GM18951 (cell line): ENCODE data around the gene CHID1.
A peak's percentile ranks its signal among the peaks of the same experiment; 100 is the strongest.

Experiments used
- POLR2A ChIP-seq: IDR thresholded peaks from 4 replicates; pipeline ENCODE4 v1.6.1; 2011; ENCODE audit warnings: mild to moderate bottlenecking; ENCODE audit not compliant: insufficient read length, insufficient read depth; ENCODE audit errors: extremely low read depth
- in situ Hi-C: fragments of 300-500 bp; cut with MboI; formaldehyde crosslinking; loops from one replicate; pipeline ENCODE4 v1.12.0; 2022; ENCODE audit warnings: low sequenced_read_pairs, mixed read lengths, inconsistent platforms; ENCODE audit not compliant: unreplicated experiment

Gene CHID1

DNA sequence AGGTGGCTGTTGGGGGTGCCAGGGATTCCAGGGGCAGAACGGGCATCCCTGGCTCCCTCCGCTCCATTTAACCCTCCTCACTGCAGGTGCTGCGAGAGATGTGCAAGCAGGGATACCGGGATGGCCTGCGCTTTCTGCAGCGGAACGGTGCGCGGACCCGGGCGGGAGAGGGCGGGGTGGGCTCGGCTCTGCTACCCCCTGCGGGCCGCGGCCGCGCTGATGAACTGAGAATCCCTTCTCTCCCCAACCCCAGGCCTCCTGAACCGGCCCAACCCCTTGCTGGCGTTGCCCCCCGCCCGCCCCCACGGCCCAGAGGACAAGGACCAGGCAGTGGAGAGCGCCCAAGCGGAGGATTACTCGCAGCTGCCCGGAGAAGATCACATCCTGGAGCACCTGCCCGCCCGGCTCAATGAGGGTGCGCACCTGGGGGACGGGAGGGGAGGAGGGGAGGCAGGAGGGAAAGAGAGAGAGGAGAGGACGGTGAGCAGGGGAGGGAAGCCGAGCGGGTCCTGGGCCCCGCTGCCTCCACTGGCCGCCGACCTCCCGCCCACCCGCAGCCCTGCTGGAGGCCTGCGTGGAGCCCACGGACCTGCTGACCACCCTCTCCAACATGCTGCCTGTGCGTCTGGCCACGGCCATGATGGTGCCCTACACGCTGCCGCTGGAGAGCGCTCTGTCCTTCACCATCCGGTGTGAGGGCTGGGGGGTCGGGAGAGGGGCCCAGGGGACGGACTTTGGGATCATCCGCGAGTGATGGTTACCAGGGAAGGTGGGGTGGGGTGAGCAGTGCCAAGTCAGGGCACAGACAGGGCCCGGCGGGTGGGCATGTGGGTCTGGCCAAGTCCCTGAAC lies 86.9 kb downstream of the CHID1 start:
- in situ Hi-C loops = no loop called here

GRCh38 chr11:821512-822371 lies 88.9 kb downstream of the CHID1 start:
- no peak for TF ChIP-seq POLR2A
- in situ Hi-C loops = no loop called here

More for the DNA sequence above, 86.9 kb downstream of the CHID1 start:
- TF ChIP-seq POLR2A = no peak

DNA sequence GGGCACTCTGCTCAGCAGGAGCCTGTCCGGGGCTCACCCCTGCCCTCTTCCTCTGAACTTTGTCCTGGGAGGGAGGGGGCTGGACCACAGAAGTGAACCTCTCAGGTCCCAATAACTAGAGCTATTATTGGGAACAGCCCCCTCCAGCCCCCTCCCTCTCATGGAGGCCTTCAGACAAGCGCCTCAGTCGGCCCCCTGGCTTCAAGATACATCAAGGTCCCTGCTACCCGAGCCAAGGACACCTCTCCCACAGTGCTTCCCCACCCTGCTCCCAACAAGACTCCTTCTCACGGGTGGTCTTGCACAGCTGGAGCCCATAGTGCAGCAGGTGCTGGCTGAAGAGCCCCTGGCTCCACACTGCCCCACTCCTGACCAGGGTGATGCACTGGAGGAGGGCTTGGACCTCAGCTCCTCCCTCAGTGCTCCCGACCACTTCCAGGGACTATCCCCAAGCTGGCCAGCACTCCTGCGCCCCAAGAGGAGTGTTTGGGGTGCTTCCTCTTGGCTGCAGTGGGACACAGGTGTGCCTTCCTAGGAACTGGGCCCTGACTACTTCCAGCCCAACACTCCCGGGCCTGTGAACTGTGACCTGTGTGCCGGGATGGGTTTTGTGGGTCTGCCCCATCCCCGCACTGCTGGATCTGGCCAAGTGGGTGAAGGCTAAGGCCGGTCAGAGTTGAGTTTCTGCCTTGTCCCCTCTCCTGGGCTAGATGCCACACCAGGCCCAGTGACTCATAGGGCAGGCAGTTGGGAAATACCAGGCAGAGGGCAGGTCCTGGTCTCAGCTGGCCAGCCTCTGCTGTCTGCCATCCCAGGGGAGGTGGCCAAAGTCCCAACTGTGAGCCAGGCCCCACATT lies 89.7 kb downstream of the CHID1 start:
- in situ Hi-C loops = no loop called here
- TF ChIP-seq POLR2A = no peak

DNA sequence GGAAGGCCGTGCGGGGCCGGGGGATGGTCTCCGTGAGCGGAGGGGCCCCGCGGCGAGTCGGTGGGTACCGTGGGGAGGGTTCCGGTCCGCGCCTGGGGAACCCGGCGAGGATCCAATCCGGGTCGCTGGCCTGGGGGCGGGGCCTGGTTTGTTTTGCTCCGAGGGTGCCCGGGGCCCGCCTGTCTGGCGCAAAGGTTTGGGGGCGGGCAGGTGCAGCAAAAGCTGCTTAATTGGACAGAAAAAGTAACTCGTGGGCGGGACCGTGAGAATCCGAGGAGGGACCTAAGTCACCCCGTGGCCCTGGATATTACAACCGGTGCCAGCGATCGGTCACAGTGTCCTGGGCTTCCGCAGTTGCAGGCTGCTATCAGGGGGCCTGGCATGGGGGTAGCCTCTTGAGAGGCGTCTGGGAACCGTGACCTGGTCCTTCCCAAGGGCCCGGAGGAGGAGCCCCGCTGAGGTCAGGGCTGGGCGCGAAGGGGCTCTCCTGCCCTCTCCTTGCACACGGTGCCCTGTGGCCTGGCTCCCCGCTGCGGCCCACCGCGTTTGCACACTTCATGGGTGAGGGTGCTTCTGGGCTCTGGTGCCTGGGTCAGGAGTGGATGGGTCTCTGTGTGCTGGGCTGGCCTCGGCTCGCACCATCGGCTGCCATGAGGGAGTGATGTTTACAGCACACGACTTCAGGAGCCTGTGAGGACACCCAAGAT lies 90.5 kb downstream of the CHID1 start:
- peak; percentile 14 for TF ChIP-seq POLR2A
- in situ Hi-C loops = no loop called here

DNA sequence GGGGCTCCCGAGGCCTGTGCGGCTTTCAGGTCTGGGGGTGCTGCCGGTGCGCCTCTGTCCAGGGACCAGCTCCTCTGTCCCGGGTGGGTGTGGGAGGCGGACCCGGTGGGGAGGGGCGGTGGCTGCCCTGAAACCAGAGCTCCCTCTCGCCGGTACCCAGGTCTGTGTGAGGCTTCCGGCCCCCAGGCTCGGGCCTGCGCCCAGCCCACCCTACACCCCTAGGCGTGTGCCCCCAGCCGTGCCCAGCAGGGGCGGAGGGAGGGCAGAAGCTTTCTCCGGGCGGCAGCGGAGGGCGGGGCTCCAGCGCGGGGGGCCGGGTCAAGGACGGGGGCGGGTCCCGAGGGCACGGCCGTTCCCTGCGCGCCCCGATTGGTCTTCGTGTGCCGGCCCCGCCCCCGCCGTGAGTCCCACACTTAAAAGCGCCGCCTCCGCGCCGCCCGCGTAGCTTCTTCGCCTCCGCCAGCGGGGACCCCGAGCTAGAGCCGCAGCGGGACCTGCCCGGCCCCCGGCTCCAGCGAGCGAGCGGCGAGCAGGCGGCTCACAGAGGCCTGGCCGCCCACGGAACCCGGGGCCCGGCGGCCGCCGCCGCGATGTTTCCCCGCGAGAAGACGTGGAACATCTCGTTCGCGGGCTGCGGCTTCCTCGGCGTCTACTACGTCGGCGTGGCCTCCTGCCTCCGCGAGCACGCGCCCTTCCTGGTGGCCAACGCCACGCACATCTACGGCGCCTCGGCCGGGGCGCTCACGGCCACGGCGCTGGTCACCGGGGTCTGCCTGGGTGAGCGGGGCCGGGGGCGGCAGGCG lies 91.3 kb downstream of the CHID1 start:
- in situ Hi-C loops = no loop called here
- peak; percentile 95 for TF ChIP-seq POLR2A

DNA sequence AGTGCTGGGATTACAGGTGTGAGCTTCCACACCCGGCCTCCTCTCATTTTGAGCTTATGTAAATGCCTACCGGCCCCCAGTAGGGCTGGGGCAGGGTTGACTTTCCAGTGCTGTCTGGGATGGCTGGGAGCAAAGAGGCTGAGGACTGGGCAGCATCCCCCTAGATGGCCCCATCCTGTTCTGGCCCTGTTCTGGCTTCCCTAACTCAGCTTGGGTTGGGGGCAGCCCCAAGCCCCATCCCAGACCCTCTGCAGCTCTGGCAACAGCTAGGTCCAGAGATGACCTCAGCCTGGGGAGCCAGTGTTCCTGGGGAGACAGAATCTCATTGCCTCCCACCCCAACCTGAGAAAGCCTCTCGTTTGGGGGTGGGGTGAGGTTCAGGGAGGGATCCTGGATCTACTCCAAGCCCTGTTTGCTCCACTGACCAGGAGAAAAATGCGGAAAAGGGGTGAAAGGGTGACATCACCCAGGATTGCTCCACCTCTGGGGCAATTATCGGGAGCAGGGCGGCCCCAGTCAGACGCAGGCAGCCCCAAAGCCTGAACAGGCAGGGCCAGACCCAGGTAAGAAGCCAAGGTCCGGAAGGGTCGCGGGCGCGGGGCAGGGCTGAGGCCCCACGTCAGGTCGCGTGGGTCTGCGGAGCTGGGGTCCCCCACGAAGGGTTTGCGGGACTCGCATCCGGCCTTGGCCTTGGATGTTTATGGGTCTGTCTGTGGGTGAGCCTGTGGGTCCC lies 92.0 kb downstream of the CHID1 start, which contains the start of gene PNPLA2:
PNPLA2 (plus strand) TSS at position 519 of the 733 bp plus-strand sequence. CDS start 805 bp downstream, outside the sequence.
- in situ Hi-C loops = no loop called here
- no peak for TF ChIP-seq POLR2A
